ENCODE measurements around the gene EXOC6B.

- TF ChIP-seq, protein P1, sequence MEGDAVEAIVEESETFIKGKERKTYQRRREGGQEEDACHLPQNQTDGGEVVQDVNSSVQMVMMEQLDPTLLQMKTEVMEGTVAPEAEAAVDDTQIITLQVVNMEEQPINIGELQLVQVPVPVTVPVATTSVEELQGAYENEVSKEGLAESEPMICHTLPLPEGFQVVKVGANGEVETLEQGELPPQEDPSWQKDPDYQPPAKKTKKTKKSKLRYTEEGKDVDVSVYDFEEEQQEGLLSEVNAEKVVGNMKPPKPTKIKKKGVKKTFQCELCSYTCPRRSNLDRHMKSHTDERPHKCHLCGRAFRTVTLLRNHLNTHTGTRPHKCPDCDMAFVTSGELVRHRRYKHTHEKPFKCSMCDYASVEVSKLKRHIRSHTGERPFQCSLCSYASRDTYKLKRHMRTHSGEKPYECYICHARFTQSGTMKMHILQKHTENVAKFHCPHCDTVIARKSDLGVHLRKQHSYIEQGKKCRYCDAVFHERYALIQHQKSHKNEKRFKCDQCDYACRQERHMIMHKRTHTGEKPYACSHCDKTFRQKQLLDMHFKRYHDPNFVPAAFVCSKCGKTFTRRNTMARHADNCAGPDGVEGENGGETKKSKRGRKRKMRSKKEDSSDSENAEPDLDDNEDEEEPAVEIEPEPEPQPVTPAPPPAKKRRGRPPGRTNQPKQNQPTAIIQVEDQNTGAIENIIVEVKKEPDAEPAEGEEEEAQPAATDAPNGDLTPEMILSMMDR (IDR thresholded peaks at IDR 0.05), result no peak
- no peak for TF ChIP-seq POLR2A (IDR thresholded peaks at IDR 0.05)
- TF ChIP-seq POLR2AphosphoS5 (IDR thresholded peaks at IDR 0.05), result no peak
These were observed 634.4 kb downstream of the EXOC6B start for GRCh38 chr2:72191441-72191840.

Measured in prostate gland (tissue), 2 donors.